HepG2 (cell line): ENCODE measurements around the gene SMYD1. TPM values are rescaled to one million over a fixed set of nuclear protein-coding genes. Genes with fewer than 3 reads are reported as not detected.

Source experiments
- ATAC-seq: fragments of 200-7000 bp; cut with Tn5 transposase; 3 replicates; pipeline ENCODE4 v1.9.1; 2020; ENCODE audit warnings: mild to moderate bottlenecking, moderate library complexity
- BruUV-seq: library from RNA; stranded (reverse); fragments of 400-500 nt; replicated peaks from 2 replicates; lab custom pipeline; 2021; lab: Mats Ljungman, UMichigan
- CTCF ChIA-PET: fragments of 300-600 bp; formaldehyde crosslinking; extraction: SDS; loops from one replicate; lab custom pipeline; 2021; ENCODE audit warnings: low total read pairs, inconsistent platforms, low intra/inter-chr PET ratio; lab: Yijun Ruan, JAX
- POLR2A ChIA-PET: fragments of 350-600 bp; sonication (Branson Sonifier 250); formaldehyde crosslinking; loops from one replicate; lab custom pipeline; 2020; ENCODE audit warnings: antibody characterized with exemption, inconsistent platforms; lab: Yijun Ruan, JAX
- DNase-seq: peaks from one replicate; pipeline ENCODE4 v3.0.0-alpha.2; 2015; ENCODE audit warnings: low spot score
- FAIRE-seq: peaks from 3 replicates; lab custom pipeline; 2011; peaks lifted over from hg19 to GRCh38; lab: Jason Lieb, UNC
- H2AFZ ChIP-seq: one replicate; pipeline ENCODE4 v1.6.1; 2011; ENCODE audit warnings: low read length, inconsistent platforms
- H3K27ac ChIP-seq: fragments of 300-600 bp; 3 replicates; pipeline ENCODE4 v1.8.0; 2011; ENCODE audit warnings: mixed run types, mild to moderate bottlenecking, mixed read lengths, low read length, inconsistent platforms; ENCODE audit not compliant: insufficient read depth; ENCODE audit errors: extremely low read length
- H3K27me3 ChIP-seq, 2 experiments: fragments of 200-600 bp in 1 of 2; 2 replicates in 1 of 2; 3 replicates in 1 of 2; pipeline versions ENCODE4 v1.6.0 to v1.8.0; 2011; ENCODE audit warnings: low read length in 2 of 2, mild to moderate bottlenecking in 2 of 2, moderate library complexity in 2 of 2, inconsistent platforms in 1 of 2; ENCODE audit not compliant: insufficient read depth in 2 of 2, control insufficient read depth in 1 of 2
- H3K36me3 ChIP-seq, 2 experiments: fragments of 200-600 bp in 1 of 2; replicated peaks in 1 of 2; 2 replicates in 1 of 2; 3 replicates in 1 of 2; pipeline versions ENCODE4 v1.5.1 to v1.8.0; 2011; ENCODE audit warnings: low read length in 2 of 2, inconsistent platforms in 1 of 2; ENCODE audit not compliant: insufficient read depth in 2 of 2, control insufficient read depth in 1 of 2
- H3K4me1 ChIP-seq: 2 replicates; pipeline ENCODE4 v1.5.1; 2012; ENCODE audit warnings: low read length, inconsistent platforms; ENCODE audit not compliant: insufficient read depth
- H3K4me2 ChIP-seq: 2 replicates; pipeline ENCODE4 v1.6.0; 2011; ENCODE audit warnings: low read depth, low read length, inconsistent platforms
- H3K4me3 ChIP-seq, 3 experiments: fragments of 200-600 bp in 1 of 3; sonication (generic), shearing (Covaris generic) in 1 of 3; replicated peaks in 1 of 3; 2 replicates each; pipeline ENCODE4 v1.5.1; 2011 to 2016; ENCODE audit warnings: low read length in 3 of 3, inconsistent platforms in 2 of 3, low read depth in 2 of 3, mild to moderate bottlenecking in 2 of 3, control low read depth in 1 of 3, mixed read lengths in 1 of 3; ENCODE audit not compliant: insufficient read depth in 1 of 3
- H3K79me2 ChIP-seq: one replicate; pipeline ENCODE4 v1.6.1; 2011; ENCODE audit warnings: low read length, inconsistent platforms; ENCODE audit not compliant: insufficient read depth
- H3K9ac ChIP-seq: 2 replicates; pipeline ENCODE4 v1.6.0; 2011; ENCODE audit warnings: mild to moderate bottlenecking, low read depth, low read length, inconsistent platforms; ENCODE audit not compliant: insufficient read depth
- H3K9me3 ChIP-seq: 2 replicates; pipeline ENCODE4 v1.5.1; 2012; ENCODE audit warnings: mild to moderate bottlenecking, low read length
- H4K20me1 ChIP-seq: 2 replicates; pipeline ENCODE4 v1.6.0; 2011; ENCODE audit warnings: inconsistent platforms, mild to moderate bottlenecking, low read length, moderate library complexity; ENCODE audit not compliant: insufficient read depth
- FIP1L1 ChIP-seq: fragments of 200-400 bp; formaldehyde crosslinking; IDR thresholded peaks from 2 replicates; pipeline ENCODE4 v1.6.1; 2018; ENCODE audit warnings: low read depth, mild to moderate bottlenecking, low read length, moderate library complexity, borderline replicate concordance; ENCODE audit not compliant: insufficient read depth
- ISX ChIP-seq: sonication (generic); formaldehyde crosslinking; conservative IDR thresholded peaks from 2 replicates; pipeline ENCODE4 v1.5.0; 2020; ENCODE audit warnings: missing genetic modification reagents
- MED13 ChIP-seq: sonication (generic); formaldehyde crosslinking; IDR thresholded peaks from 2 replicates; pipeline ENCODE4 v1.5.0; 2020; ENCODE audit warnings: missing genetic modification reagents
- MEF2D ChIP-seq: sonication (generic); formaldehyde crosslinking; IDR thresholded peaks from 2 replicates; pipeline ENCODE4 v1.5.1; 2020; ENCODE audit warnings: mild to moderate bottlenecking, missing genetic modification reagents
- PHB2 ChIP-seq: fragments of 450-650 bp; IDR thresholded peaks from 2 replicates; pipeline ENCODE4 v1.6.1; 2018; ENCODE audit not compliant: partially characterized antibody
- SP2 ChIP-seq: sonication (generic); formaldehyde crosslinking; IDR thresholded peaks from 2 replicates; pipeline ENCODE4 v1.5.1; 2020; ENCODE audit warnings: mild to moderate bottlenecking, missing genetic modification reagents
- ZNF614 ChIP-seq: IDR thresholded peaks from 2 replicates; pipeline ENCODE4 v1.6.1; 2018; ENCODE audit warnings: missing biosample characterization, missing genetic modification reagents, inconsistent platforms, borderline replicate concordance
- ZNF7 ChIP-seq: IDR thresholded peaks from 2 replicates; pipeline ENCODE4 v1.6.1; 2016; ENCODE audit warnings: missing biosample characterization, missing genetic modification reagents
- whole genome bisulfite sequencing: methylation state at CpG from one replicate; pipeline ENCODE4 v1.1.6; 2017; ENCODE audit warnings: low lambda C conversion rate; 5-methylcytosine and 5-hydroxymethylcytosine counted together
- in situ Hi-C: cut with HindIII; loops from 2 replicates; pipeline ENCODE4 v1.10.0; 2017; ENCODE audit warnings: low pct_unique_long_range_greater_than_20kb; ENCODE audit not compliant: extremely low pct_ligation_motif_present
- intact Hi-C: fragments of 100-400 bp; cut with micrococcal nuclease; formaldehyde crosslinking; loops from one replicate; pipeline ENCODE4 v1.10.0; 2022; ENCODE audit not compliant: unreplicated experiment
- polyA plus RNA-seq, 8 experiments: library from polyadenylated mRNA; depleted of rRNA in 3 of 8; stranded (reverse) in 7 of 8; unstranded in 1 of 8; fragments of >200 nt; fragmentation: Illumina TruSeq in 4 of 8; extraction: Trizol in 4 of 8; gene quantifications; 2 replicates each; pipeline versions ENCODE4 v1.2.1 to v1.2.3, GENCODE V29; 2011 to 2016; ENCODE audit warnings: low read depth in 4 of 8, missing spikeins in 1 of 8, mixed read lengths in 1 of 8; ENCODE audit not compliant: insufficient read depth in 1 of 8
- total RNA-seq, 5 experiments: library from RNA; depleted of rRNA; stranded (reverse); fragments of >200 nt; fragmentation: Illumina TruSeq; extraction: Trizol; gene quantifications; 2 replicates each; pipeline ENCODE4 v1.2.3, GENCODE V29; 2016; ENCODE audit warnings: low read depth in 1 of 5
- TF ChIP-seq, protein P1 (sequence below): sonication (generic); formaldehyde crosslinking; IDR thresholded peaks from 2 replicates; pipeline ENCODE4 v1.9.0; 2021; ENCODE audit warnings: mild to moderate bottlenecking, missing genetic modification reagents
- TF ChIP-seq, protein P2 (sequence below): IDR thresholded peaks from 2 replicates; pipeline ENCODE4 v1.6.1; 2018; ENCODE audit warnings: missing genetic modification reagents
- TF ChIP-seq, protein P3 (sequence below): sonication (generic); formaldehyde crosslinking; IDR thresholded peaks from 2 replicates; pipeline ENCODE4 v1.4.0; 2020; ENCODE audit warnings: mild to moderate bottlenecking, missing genetic modification reagents
- TF ChIP-seq, protein P4 (sequence below): sonication (generic); formaldehyde crosslinking; IDR thresholded peaks from 2 replicates; pipeline ENCODE4 v1.4.0; 2020; ENCODE audit warnings: missing genetic modification reagents, borderline replicate concordance

Gene SMYD1
- total and polyA plus RNA-seq, 2 of the 13 experiments (the other 11 are each of a cell fraction or from before 2014, with no cell fraction given) = not detected

DNA sequence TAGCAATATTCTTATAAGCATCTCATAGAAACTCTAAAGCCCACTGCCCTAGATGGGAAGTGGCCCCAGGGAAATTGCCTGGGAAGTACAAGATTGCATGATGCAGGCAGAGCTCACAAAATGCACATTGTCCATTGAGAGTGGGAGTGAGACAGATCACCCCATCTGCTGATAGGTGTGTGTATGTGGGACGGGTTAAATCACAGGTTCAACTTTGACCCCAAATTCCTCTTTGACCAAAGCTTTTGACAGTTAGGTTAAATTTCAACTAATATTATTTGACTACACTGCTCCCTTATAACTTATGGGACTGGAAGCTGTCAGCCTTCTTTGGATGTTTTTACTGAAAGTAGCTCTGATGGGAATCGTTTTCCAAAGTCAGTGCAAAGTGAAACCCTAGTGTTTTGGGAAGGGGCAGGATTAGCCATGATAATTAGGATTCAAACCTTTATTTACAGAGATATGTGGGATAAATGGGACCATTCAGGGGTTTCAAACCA lies 71.6 kb downstream of the SMYD1 start:
- intact Hi-C loops = loop anchor here (1.0 to 5.0 kb wide), 3 partner anchors 11 to 73 kb away; partner anchors contain the start of gene FABP1
- FAIRE-seq = peak; percentile 94
- in situ Hi-C loops = no loop called here
- peak overlapping the region; percentile 64 for H3K4me2 ChIP-seq
- H3K9ac ChIP-seq = peak overlapping the region; percentile 45
- DNase-seq = peak; percentile 98
- ChIA-PET CTCF (no interaction called here), POLR2A (interaction anchor here (0.7 to 5.8 kb wide), 9 partner anchors 8 to 123 kb away, joined by 3 to 122 read pairs (median 8); partner anchors contain the start of genes FABP1 and RNU2-63P)
- peak overlapping the region in 2 of 3 experiments; percentile 11 to 24; a peak in 3 of 6 replicates for H3K4me3 ChIP-seq
- H3K9me3 ChIP-seq = peaks cover 28% of the 10 kb centered on the region
- no peaks in the 10 kb centered on the region for H3K36me3 ChIP-seq
- BruUV-seq = no TSS peak
- peaks cover 72% of the 10 kb centered on the region for H3K4me1 ChIP-seq
- WGBS = 1% methylated on average over 2 of the region's 2 CpGs
- ATAC-seq = peak; percentile 99
- no peak overlapping the region for H2AFZ ChIP-seq
- H3K27ac ChIP-seq = peak overlapping the region; percentile 89
- H3K27me3 ChIP-seq = no peaks in the 10 kb centered on the region
- H3K79me2 ChIP-seq = no peaks in the 10 kb centered on the region
- no peaks in the 10 kb centered on the region for H4K20me1 ChIP-seq
- TF ChIP-seq PHB2 = no peak
- peak; percentile 93 for TF ChIP-seq ZNF614 (CRISPR knock-in tag)
- TF ChIP-seq ZNF7 (CRISPR knock-in tag) = no peak; the same call in 1 of the 2 replicates
- TF ChIP-seq SP2 (CRISPR knock-in tag) = no peak
- no peak for TF ChIP-seq ISX (CRISPR knock-in tag)
- TF ChIP-seq MED13 = peak; percentile 96
- TF ChIP-seq, protein P1, sequence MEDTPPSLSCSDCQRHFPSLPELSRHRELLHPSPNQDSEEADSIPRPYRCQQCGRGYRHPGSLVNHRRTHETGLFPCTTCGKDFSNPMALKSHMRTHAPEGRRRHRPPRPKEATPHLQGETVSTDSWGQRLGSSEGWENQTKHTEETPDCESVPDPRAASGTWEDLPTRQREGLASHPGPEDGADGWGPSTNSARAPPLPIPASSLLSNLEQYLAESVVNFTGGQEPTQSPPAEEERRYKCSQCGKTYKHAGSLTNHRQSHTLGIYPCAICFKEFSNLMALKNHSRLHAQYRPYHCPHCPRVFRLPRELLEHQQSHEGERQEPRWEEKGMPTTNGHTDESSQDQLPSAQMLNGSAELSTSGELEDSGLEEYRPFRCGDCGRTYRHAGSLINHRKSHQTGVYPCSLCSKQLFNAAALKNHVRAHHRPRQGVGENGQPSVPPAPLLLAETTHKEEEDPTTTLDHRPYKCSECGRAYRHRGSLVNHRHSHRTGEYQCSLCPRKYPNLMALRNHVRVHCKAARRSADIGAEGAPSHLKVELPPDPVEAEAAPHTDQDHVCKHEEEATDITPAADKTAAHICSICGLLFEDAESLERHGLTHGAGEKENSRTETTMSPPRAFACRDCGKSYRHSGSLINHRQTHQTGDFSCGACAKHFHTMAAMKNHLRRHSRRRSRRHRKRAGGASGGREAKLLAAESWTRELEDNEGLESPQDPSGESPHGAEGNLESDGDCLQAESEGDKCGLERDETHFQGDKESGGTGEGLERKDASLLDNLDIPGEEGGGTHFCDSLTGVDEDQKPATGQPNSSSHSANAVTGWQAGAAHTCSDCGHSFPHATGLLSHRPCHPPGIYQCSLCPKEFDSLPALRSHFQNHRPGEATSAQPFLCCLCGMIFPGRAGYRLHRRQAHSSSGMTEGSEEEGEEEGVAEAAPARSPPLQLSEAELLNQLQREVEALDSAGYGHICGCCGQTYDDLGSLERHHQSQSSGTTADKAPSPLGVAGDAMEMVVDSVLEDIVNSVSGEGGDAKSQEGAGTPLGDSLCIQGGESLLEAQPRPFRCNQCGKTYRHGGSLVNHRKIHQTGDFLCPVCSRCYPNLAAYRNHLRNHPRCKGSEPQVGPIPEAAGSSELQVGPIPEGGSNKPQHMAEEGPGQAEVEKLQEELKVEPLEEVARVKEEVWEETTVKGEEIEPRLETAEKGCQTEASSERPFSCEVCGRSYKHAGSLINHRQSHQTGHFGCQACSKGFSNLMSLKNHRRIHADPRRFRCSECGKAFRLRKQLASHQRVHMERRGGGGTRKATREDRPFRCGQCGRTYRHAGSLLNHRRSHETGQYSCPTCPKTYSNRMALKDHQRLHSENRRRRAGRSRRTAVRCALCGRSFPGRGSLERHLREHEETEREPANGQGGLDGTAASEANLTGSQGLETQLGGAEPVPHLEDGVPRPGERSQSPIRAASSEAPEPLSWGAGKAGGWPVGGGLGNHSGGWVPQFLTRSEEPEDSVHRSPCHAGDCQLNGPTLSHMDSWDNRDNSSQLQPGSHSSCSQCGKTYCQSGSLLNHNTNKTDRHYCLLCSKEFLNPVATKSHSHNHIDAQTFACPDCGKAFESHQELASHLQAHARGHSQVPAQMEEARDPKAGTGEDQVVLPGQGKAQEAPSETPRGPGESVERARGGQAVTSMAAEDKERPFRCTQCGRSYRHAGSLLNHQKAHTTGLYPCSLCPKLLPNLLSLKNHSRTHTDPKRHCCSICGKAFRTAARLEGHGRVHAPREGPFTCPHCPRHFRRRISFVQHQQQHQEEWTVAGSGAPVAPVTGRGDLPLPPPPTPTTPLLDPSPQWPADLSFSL (CRISPR knock-in tag) = peak; percentile 44; the same call in 1 of the 2 replicates
- TF ChIP-seq, protein P2, sequence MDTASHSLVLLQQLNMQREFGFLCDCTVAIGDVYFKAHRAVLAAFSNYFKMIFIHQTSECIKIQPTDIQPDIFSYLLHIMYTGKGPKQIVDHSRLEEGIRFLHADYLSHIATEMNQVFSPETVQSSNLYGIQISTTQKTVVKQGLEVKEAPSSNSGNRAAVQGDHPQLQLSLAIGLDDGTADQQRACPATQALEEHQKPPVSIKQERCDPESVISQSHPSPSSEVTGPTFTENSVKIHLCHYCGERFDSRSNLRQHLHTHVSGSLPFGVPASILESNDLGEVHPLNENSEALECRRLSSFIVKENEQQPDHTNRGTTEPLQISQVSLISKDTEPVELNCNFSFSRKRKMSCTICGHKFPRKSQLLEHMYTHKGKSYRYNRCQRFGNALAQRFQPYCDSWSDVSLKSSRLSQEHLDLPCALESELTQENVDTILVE = no peak
- TF ChIP-seq, protein P3, sequence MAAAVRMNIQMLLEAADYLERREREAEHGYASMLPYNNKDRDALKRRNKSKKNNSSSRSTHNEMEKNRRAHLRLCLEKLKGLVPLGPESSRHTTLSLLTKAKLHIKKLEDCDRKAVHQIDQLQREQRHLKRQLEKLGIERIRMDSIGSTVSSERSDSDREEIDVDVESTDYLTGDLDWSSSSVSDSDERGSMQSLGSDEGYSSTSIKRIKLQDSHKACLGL (CRISPR knock-in tag) = no peak
- TF ChIP-seq MEF2D (CRISPR knock-in tag) = peak; percentile 87
- TF ChIP-seq, protein P4, sequence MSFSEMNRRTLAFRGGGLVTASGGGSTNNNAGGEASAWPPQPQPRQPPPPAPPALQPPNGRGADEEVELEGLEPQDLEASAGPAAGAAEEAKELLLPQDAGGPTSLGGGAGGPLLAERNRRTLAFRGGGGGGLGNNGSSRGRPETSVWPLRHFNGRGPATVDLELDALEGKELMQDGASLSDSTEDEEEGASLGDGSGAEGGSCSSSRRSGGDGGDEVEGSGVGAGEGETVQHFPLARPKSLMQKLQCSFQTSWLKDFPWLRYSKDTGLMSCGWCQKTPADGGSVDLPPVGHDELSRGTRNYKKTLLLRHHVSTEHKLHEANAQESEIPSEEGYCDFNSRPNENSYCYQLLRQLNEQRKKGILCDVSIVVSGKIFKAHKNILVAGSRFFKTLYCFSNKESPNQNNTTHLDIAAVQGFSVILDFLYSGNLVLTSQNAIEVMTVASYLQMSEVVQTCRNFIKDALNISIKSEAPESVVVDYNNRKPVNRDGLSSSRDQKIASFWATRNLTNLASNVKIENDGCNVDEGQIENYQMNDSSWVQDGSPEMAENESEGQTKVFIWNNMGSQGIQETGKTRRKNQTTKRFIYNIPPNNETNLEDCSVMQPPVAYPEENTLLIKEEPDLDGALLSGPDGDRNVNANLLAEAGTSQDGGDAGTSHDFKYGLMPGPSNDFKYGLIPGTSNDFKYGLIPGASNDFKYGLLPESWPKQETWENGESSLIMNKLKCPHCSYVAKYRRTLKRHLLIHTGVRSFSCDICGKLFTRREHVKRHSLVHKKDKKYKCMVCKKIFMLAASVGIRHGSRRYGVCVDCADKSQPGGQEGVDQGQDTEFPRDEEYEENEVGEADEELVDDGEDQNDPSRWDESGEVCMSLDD (CRISPR knock-in tag) = peak; percentile 61; the same call in 1 of the 2 replicates
- no peak for TF ChIP-seq FIP1L1
